Left lobe of liver (tissue), 2 donors: ENCODE data around the gene PRKAG2. TPM values are rescaled to one million over a fixed set of nuclear protein-coding genes. Genes with fewer than 3 reads are reported as not detected.
"Not testable (repeated sequence)": the region's sequence is repeated elsewhere in the genome, so short reads cannot be mapped to it uniquely, and the experiment has no call there.

Source experiments
- ATAC-seq: fragments of 200-7000 bp; cut with Tn5 transposase; one replicate; pipeline ENCODE4 v1.9.1; 2020; ENCODE audit warnings: mild to moderate bottlenecking, moderate library complexity
- DNase-seq: peaks from one replicate; pipeline ENCODE4 v3.0.0-alpha.2; 2020; ENCODE audit warnings: low spot score
- total RNA-seq: library from RNA; stranded (reverse); gene quantifications from one replicate; pipeline ENCODE4 v1.2.1, GENCODE V29; 2021
- donor health status: DM: no; HTN: no; CAD: no; lungs with moderate emphysema.
- donor health status: DM: no; HTN: yes; CAD: no.

Gene PRKAG2
- total RNA-seq, 1 donor from 2014 or later, result 43.4 TPM

- no peak for ATAC-seq
- DNase-seq, result no peak
Measured at GRCh38 chr7:151885202-151885580, 8.3 kb upstream of the PRKAG2 start.

GRCh38 chr7:151884312-151885201, 7.6 kb upstream of the PRKAG2 start:
- peak; percentile 62 for ATAC-seq
- DNase-seq, result no peak

DNA sequence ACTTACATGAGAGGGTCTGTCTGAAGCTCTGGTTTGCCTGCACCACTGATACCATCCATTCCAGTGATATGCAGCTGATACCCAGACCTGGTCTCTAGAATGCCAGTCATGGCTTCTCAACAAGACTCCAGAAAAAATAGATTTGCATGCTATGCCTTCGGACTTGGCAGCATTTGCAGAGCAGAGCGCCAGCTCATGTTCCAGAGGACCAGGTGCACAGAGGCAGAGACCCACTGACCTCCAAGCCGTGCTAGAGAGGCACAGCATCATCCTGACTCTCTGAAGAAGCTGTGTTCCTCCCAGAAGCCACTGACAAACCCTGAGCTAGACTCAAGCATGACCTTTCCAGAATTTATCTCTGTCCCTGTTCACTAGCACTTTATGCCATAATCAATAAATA, 6.9 kb upstream of the PRKAG2 start:
- DNase-seq (no peak), ATAC-seq (peak; percentile 32)

DNA sequence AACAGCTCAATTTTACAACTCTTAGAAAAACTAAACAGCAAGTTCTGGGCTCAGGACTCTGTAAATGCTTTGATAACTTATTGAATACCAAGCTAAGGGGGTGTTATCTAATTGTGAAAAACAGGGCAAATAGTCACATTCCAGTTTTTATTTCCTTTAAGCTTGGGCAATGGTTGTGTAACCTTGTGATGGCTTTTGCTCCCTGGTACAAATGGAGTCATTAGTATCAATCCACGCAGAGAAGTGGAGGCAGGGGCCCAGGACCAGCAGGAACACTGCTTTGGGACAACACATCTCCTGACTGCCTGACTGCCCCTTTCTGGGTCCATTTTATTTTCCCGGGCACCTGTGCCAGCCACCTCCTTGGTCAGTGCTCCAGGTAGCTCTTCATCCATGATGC, 5.8 kb upstream of the PRKAG2 start:
- DNase-seq, result no peak
- peak; percentile 61 for ATAC-seq

DNA sequence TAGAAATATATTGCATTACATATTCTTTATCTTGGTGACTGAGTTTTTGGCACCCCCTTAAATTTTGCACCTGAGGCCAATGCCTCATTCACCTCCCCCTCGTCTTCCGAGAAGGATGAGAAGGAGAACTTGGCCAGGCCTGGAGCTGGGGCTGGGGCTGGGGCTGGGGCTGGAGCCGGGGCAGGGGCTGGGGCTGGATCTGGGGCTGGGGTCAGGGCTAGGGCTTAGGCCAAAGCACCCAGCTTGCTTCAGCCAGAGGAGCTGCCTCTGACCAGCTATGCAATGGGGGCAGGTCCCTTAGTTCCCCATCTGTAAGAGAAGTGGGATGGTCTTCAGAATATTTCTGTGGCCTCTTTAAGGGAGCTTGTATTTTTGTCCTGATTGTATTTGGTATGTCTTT, 3.8 kb upstream of the PRKAG2 start:
- no peak for ATAC-seq
- no peak for DNase-seq

DNA sequence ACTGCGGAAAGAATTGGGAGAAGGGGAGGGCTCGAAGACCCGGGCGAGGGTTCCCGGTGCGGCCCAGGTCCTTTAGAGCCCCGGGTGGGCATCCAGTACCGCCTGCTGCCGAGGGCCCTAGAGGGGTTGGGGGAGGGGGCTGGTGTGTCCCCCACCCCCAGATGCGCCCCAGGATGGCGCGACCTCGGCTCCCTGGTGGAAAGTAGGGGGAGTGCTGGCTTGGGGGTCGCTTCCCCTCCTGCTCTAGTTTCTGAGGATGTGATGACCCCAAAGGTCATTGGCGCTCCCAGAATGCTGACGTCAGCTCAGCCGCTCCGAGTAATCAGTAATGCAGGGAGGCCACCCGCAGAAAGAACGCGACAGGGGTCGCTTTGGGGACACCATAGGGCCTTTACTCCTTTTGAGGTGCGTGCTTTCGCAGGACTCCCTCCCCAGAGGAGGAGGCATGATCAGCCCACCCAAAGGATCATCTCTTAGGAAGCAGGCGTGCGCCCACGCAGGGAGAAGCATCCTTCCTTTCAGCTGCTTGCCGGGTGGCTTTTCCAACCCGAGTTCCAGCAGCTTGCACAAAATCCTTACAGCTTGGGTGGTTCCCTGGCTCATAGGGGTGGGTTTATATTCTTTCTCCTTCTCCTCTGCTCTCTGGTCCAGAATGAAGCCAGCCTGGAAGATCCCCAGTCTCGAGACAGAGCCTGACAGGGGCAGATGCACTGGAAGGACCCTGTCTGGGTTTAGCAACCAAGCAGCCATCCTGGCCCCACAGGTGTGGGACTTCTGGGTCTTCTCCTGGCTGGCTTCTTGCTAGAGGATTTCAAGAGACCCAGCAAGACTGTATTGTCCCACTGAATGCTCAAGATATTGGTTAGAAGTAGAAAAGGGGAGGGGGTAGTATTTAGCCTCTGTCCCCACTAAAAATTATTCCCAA, 1.3 kb upstream of the PRKAG2 start:
- no peak for ATAC-seq
- no peak for DNase-seq

- DNase-seq (peak; percentile 93), ATAC-seq (peak; percentile 63)
Measured at GRCh38 chr7:151875942-151876898, 695 bp downstream of the PRKAG2 start.

DNA sequence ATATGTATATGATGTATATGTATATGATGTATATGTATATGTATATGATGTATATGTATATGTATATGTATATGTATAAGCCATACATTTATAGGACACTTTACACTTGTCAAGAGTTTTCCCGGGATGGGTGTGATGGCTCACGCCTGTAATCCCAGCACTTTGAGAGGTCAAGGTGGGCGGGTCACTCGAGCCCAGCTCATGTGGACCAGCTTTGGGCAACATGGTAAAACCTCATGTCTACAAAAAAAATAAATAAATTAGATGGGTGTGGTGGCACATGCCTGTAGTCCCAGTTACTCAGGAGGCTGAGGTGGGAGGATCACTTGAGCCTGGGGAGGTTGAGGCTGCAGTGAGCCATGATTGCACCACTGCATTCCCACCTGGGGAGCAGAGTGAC, 2.4 kb downstream of the PRKAG2 start:
- not testable (repeated sequence) for DNase-seq, ATAC-seq

DNA sequence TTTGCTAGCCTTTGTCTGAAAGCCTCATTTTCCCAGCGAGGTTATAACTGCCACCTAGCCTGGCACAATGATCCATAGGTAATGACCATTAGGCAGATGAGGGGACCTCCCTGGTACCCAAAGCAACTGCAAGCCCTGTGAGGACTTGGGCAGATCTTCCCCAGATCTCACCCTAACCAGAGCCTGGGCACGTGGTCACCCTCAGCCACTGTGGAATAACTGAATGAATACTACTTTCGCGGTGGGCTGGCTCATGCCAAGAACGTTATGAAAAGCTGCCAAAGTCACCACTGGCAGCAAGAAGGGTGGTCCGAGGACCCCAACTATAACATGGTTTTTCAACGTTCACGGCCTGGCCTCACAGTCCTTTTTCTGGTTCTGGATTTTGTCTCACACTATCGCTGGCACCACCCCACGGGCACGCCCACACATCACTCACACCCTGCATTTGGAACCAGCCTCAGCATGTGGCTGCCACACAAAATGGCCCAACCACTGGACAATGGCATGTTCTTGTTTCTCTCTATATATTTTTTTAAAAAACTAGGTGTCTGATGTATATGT, 3.4 kb downstream of the PRKAG2 start:
- ATAC-seq (no peak), DNase-seq (no peak)

DNA sequence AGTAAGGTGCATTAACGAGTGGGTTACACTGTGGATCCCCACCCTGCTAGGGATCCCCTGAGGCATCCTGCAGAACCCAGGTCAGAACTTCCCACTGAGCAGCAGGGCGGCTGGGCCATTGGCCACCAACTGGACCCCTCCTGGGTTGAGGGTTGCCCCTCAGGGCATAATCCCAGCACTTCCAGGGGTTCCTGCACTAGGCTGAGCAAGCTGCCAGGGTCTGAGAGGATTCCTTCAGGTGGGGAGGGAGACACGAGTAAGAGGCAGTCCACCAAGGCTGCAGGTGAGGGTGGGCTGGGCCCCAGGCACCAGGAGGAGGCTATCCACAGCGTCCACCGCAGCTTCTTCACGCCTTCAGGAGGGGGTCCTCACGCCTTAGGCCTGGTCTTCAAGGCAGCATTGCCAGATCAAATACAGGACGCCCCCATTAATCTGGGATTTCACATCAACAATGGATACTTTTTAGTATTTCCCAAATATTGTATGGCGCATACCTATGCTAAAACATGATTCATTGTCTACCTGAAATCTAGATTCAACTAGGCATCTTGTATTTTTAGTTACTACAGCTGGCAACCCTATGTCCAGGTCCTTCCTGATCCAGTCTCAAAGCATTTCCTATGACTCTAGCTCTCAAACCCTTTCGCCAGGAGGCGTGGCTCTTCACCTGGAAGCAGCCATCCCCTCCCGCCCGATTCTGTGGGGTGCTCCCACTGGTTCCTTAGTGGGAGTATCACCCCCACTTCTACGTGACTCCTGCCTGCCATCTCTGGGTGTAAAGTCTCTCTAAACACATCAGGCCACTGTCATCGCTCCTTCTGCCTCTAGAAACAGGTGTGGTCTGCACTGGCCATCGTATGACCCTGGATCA, 4.1 kb downstream of the PRKAG2 start:
- DNase-seq, result no peak
- no peak for ATAC-seq

GRCh38 chr7:151871904-151872303, 5.0 kb downstream of the PRKAG2 start:
- DNase-seq, result no peak
- no peak for ATAC-seq

GRCh38 chr7:151871189-151871735, 5.7 kb downstream of the PRKAG2 start:
- ATAC-seq, result peak; percentile 23
- DNase-seq, result peak; percentile 81

- peak; percentile 92 for DNase-seq
- ATAC-seq, result peak; percentile 51
Measured at GRCh38 chr7:151869968-151870918, 6.7 kb downstream of the PRKAG2 start.

DNA sequence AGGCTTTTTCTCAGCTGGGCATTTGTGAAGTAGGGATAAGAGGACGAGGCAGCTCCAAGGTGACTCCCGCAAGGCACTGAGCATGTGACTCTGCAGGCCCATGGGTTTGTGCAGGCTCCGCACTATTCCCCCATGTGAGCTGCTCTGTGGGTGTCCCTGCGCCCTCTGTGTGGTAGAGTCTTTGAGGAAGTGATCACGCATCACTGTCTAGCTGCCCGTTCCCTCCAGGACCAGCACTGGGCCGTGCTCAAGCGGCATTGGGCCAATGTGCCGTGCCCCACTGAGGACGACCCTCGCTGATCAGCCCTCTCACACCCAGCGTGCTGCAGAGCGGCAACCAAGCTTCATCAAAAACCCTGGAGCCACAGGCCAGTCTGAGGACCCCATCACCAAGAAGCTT, 7.5 kb downstream of the PRKAG2 start:
- no peak for DNase-seq
- no peak for ATAC-seq

DNA sequence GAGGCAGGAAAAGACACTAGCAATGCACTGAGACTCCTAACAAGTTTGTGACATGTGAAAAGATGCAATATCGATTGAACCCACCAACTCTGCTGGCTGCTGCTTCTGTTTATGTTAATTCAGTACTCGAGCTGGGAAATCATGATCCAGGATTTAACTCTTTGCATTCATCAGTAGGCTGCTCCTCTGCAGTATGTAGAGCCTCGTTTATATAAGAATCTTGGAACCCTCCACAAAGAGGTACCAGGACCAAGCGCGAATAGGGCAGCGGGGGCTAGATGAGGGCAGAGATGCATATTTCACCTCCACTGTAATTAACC, 7.8 kb downstream of the PRKAG2 start:
- ATAC-seq (no peak), DNase-seq (no peak)

GRCh38 chr7:151868396-151869108, 8.4 kb downstream of the PRKAG2 start:
- DNase-seq, result no peak
- ATAC-seq, result peak; percentile 9

DNA sequence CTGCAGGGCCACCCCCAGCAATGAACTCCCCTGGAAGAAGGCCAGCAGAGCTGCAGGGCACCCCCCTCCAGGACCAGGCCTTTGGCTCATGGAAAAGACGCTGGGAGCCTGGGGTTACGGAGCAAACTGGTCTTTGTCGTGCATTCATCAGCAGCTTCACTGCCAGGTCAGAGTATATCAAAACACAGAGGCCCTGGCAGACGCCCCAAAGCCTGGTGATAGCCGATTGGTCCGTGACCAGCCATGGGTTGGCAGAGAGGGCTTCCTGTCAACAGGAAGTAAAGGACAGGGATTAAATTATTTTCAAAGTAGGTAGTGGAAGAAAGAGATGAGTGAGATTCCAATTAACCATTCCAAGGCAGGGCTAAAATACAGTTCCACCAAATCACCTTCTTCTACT, 9.0 kb downstream of the PRKAG2 start:
- peak; percentile 95 for DNase-seq
- peak; percentile 48 for ATAC-seq
